Right lobe of liver (tissue), 6 donors: ENCODE measurements around the gene ATXN1. TPM values are rescaled to one million over a fixed set of nuclear protein-coding genes. Genes with fewer than 3 reads are reported as not detected.

Experiments
- ATAC-seq, 4 donors: fragments of 200-7000 bp; cut with Tn5 transposase; one replicate each; pipeline ENCODE4 v1.9.1; 2020; ENCODE audit warnings: mild to moderate bottlenecking in 4 of 4, moderate library complexity in 4 of 4
- DNase-seq, 3 donors: peaks; one replicate each; pipeline ENCODE4 v3.0.0-alpha.2; 2020
- H3K27ac ChIP-seq, 3 donors: fragments of 200-600 bp; one replicate each; pipeline ENCODE4 v1.8.0; 2022
- H3K27me3 ChIP-seq, 2 donors: fragments of 200-600 bp; one replicate each; pipeline ENCODE4 v1.8.0; 2022
- H3K36me3 ChIP-seq, 4 donors: fragments of 200-600 bp; sonication (generic) in 1 of 4; one replicate each; pipeline versions ENCODE4 v1.5.1 to v1.8.0; 2017 to 2022; ENCODE audit warnings: control low read depth in 1 of 4
- H3K4me1 ChIP-seq, 4 donors: fragments of 200-600 bp; sonication (generic) in 1 of 4; one replicate each; pipeline versions ENCODE4 v1.5.1 to v1.8.0; 2017 to 2022; ENCODE audit warnings: control low read depth in 1 of 4
- H3K4me3 ChIP-seq, 3 donors: fragments of 200-600 bp; one replicate each; pipeline ENCODE4 v1.8.0; 2022
- H3K9me3 ChIP-seq, 4 donors: fragments of 200-600 bp; sonication (generic) in 1 of 4; one replicate each; pipeline versions ENCODE4 v1.5.1 to v1.8.0; 2017 to 2022; ENCODE audit warnings: control low read depth in 1 of 4
- CTCF ChIP-seq, 4 donors: fragments of 200-600 bp in 3 of 4; fragments of 450-650 bp in 1 of 4; IDR thresholded peaks; one replicate each; pipeline versions ENCODE4 v1.5.1 to v1.8.0; 2016 to 2022; ENCODE audit warnings: antibody characterized with exemption in 4 of 4, mild to moderate bottlenecking in 2 of 4
- POLR2A ChIP-seq: fragments of 450-650 bp; IDR thresholded peaks from one replicate; pipeline ENCODE4 v1.6.1; 2017; ENCODE audit warnings: antibody characterized with exemption, mild to moderate bottlenecking
- WGBS: methylation state at CpG from one replicate; pipeline ENCODE4 v1.1.6; 2018; ENCODE audit warnings: low coverage, low lambda C conversion rate; ENCODE audit not compliant: insufficient coverage; ENCODE audit errors: missing lambda C conversion rate; 5-methylcytosine and 5-hydroxymethylcytosine counted together
- intact Hi-C, 2 donors: fragments of 100-400 bp; cut with DNase I; formaldehyde crosslinking; loops; one replicate each; pipeline versions ENCODE4 v1.11.2 to v1.14.1; 2022
- total RNA-seq, 6 experiments: library from RNA; depleted of rRNA in 2 of 6; stranded (reverse); fragments of >200 nt in 2 of 6; fragmentation: NEBNext Ultra II Directional in 3 of 6; extraction: Animal tissue kit (Norgen Biotek cat#: 25700) in 3 of 6; gene quantifications; one replicate each; pipeline versions ENCODE4 v1.1.0 to v1.2.4, GENCODE V29; 2016 to 2023
- donor health status: DM: no; HTN: yes; CAD: no.
- donor health status: DM: no; HTN: no; CAD: no.
- donor health status: DM: no; HTN: no; CAD: no.
- donor health status: DM: no; HTN: yes; CAD: no.
- donor health status: DM: no; HTN: yes; CAD: no.

The ATXN1 gene
- total RNA-seq, 6 experiments from 2014 or later = 23.2 to 28.7 (median 25.0) TPM

DNA sequence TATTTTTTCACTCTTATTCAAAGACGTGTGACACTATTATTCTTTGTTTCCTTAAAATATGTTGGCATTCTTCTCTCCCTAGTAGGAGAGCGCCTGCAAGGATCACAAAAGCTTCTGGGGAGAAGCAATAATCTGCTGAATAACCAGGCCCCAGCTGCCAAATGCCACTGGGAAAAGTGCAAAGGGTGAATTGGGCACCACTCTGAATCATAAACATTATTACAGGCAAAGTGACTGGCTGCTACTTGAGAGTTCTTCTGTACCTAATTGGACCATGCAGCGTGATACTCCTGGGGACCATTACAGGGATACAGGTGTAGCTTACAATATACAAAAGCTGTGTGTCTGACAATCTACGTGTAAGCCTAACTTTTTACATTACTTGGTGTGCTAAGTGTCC, 152.8 kb downstream of the ATXN1 start:
- Histone ChIP-seq H3K36me3 (no peaks in the 10 kb centered on the region), H3K4me3 (no peak overlapping the region), H3K27ac (no peak overlapping the region), H3K27me3 (no peaks in the 10 kb centered on the region), H3K4me1 (no peaks in the 10 kb centered on the region), H3K9me3 (no peaks in the 10 kb centered on the region)
- ATAC-seq (no peak), DNase-seq (no peak)
- intact Hi-C loops = no loop called here
- 89% methylated on average over 4 of the region's 4 CpGs for WGBS
- no peak for TF ChIP-seq POLR2A
- TF ChIP-seq CTCF (IDR thresholded peaks at IDR 0.05) = no peak

DNA sequence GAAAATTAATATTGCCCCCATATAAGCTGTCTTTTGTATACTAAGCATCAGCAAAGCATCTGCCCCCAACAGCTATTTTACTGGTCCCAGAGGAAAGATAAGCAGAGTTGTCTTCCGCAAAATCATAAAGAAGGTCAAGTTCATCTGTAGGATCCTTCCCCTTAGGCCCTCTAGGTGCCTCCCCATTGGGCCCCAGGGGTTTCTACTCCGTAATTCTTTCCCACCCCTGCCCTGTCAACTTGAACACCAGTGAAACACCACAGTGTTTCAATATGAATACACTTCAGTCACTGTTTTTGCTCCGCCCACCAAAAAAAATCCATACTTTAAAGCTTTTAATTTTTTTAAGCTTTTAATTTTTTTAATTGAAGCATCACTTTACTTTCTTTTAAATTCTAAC, 159.2 kb downstream of the ATXN1 start:
- WGBS = 74% methylated on average over 3 of the region's 3 CpGs
- peak overlapping the region in 2 of 3 donors; percentile 26 to 31 for H3K27ac ChIP-seq
- ATAC-seq (no peak), DNase-seq (no peak)
- no peak for TF ChIP-seq CTCF (IDR thresholded peaks at IDR 0.05)
- TF ChIP-seq POLR2A = no peak
- H3K27me3 ChIP-seq = no peaks in the 10 kb centered on the region
- intact Hi-C loops = no loop called here
- no peaks in the 10 kb centered on the region for H3K9me3 ChIP-seq
- peaks cover 0 to 4% (median 0%) of the 10 kb centered on the region in 4 donors for H3K4me1 ChIP-seq
- no peak overlapping the region for H3K4me3 ChIP-seq
- H3K36me3 ChIP-seq = no peaks in the 10 kb centered on the region

DNA sequence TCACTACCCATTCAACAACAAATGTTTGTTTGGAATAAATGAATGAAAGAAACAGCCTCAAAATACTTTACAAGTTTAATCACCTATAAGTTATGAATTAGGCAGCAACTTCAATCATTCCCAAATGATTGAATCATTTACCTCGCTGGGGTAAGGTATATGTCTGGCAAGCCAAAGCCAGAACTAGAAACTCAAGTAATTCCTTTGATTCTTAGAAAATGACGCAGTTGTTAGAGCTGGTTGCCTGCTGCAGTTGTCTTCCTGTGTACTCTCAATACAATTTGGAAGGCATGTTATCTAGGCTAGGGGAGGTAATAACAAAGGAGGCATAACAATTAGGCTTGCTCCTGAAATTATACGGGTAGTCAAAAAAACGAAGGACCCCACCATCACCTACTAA, 160.6 kb downstream of the ATXN1 start:
- H3K27ac ChIP-seq = no peak overlapping the region
- H3K9me3 ChIP-seq = no peaks in the 10 kb centered on the region
- no peaks in the 10 kb centered on the region for H3K36me3 ChIP-seq
- WGBS = 86% methylated on average over 4 of the region's 4 CpGs
- H3K4me1 ChIP-seq = peaks cover 0 to 4% (median 0%) of the 10 kb centered on the region in 4 donors
- DNase-seq (no peak), ATAC-seq (no peak)
- intact Hi-C loops = no loop called here
- TF ChIP-seq CTCF (IDR thresholded peaks at IDR 0.05) (no peak), POLR2A (no peak)
- H3K4me3 ChIP-seq = no peak overlapping the region
- no peaks in the 10 kb centered on the region for H3K27me3 ChIP-seq

GRCh38 chr6:16600026-16600425, 161.2 kb downstream of the ATXN1 start:
- no peaks in the 10 kb centered on the region for H3K9me3 ChIP-seq
- DNase-seq = no peak
- TF ChIP-seq POLR2A = no peak
- no peak overlapping the region for H3K4me3 ChIP-seq
- H3K4me1 ChIP-seq = peaks cover 0 to 4% (median 0%) of the 10 kb centered on the region in 4 donors
- WGBS = 83% methylated on average over 3 of the region's 3 CpGs
- intact Hi-C loops = no loop called here
- no peaks in the 10 kb centered on the region for H3K36me3 ChIP-seq
- no peak overlapping the region for H3K27ac ChIP-seq
- no peak for ATAC-seq
- H3K27me3 ChIP-seq = no peaks in the 10 kb centered on the region

GRCh38 chr6:16596616-16597331, 164.5 kb downstream of the ATXN1 start:
- intact Hi-C loops = no loop called here
- Histone ChIP-seq H3K27ac (no peak overlapping the region), H3K9me3 (no peaks in the 10 kb centered on the region), H3K4me1 (peaks cover 0 to under 1% (median 0%) of the 10 kb centered on the region in 4 donors), H3K36me3 (no peaks in the 10 kb centered on the region), H3K4me3 (no peak overlapping the region), H3K27me3 (no peaks in the 10 kb centered on the region)
- 69% methylated on average over 4 of the region's 10 CpGs for WGBS
- TF ChIP-seq POLR2A (no peak), CTCF (IDR thresholded peaks at IDR 0.05) (no peak)
- DNase-seq (no peak), ATAC-seq (no peak)
